ENCODE measurements around the gene MCHR1. TPM values are rescaled to one million over a fixed set of nuclear protein-coding genes. Genes with fewer than 3 reads are reported as not detected.

Gene MCHR1
- not detected in 2 replicates for total RNA-seq (2014; rRNA removed; shearing (Covaris generic); ENCODE audit: low replicate concordance)

- in situ Hi-C loops (cut with HindIII; ENCODE audit: low pct_unique_long_range_greater_than_20kb, low sequenced_read_pairs) = no loop called here
- DNase-seq (ENCODE audit: low read depth) = no peak
These were observed at the start of gene MCHR1 for GRCh38 chr22:40679249-40679963. TSS of gene MCHR1 (plus strand) at chr22:40679484. CDS start at chr22:40679653, 169 bp downstream.

- DNase-seq (ENCODE audit: low read depth) = peak; percentile 39
- in situ Hi-C loops (cut with HindIII; ENCODE audit: low pct_unique_long_range_greater_than_20kb, low sequenced_read_pairs) = loop anchor here (25.0 kb wide), 1 partner anchor 270 kb away; the partner anchor contains the start of gene SGSM3
These were observed 47.4 kb upstream of the MCHR1 start for GRCh38 chr22:40631925-40632324.

GRCh38 chr22:40633036-40633435, 46.2 kb upstream of the MCHR1 start:
- in situ Hi-C loops (cut with HindIII; ENCODE audit: low pct_unique_long_range_greater_than_20kb, low sequenced_read_pairs) = loop anchor here (25.0 kb wide), 1 partner anchor 271 kb away; the partner anchor contains the start of gene SGSM3

GRCh38 chr22:40634119-40634903, 45.0 kb upstream of the MCHR1 start:
- in situ Hi-C loops (cut with HindIII; ENCODE audit: low pct_unique_long_range_greater_than_20kb, low sequenced_read_pairs) = loop anchor here (25.0 kb wide), 1 partner anchor 272 kb away; the partner anchor contains the start of gene SGSM3
- no peak for DNase-seq (ENCODE audit: low read depth)

More at GRCh38 chr22:40633036-40633435, 46.2 kb upstream of the MCHR1 start:
- DNase-seq (ENCODE audit: low read depth) = no peak

- DNase-seq (ENCODE audit: low read depth) = no peak
- in situ Hi-C loops (cut with HindIII; ENCODE audit: low pct_unique_long_range_greater_than_20kb, low sequenced_read_pairs) = loop anchor here (25.0 kb wide), 1 partner anchor 273 kb away; the partner anchor contains the start of gene SGSM3
These were observed 44.0 kb upstream of the MCHR1 start for GRCh38 chr22:40635043-40635939.

- in situ Hi-C loops (cut with HindIII; ENCODE audit: low pct_unique_long_range_greater_than_20kb, low sequenced_read_pairs) = loop anchor here (25.0 kb wide), 1 partner anchor 274 kb away; the partner anchor contains the start of gene SGSM3
These were observed 43.3 kb upstream of the MCHR1 start for GRCh38 chr22:40635940-40636379.

GRCh38 chr22:40636380-40637182, 42.7 kb upstream of the MCHR1 start, which contains the start of gene MRTFA:
TSS of gene MRTFA (minus strand) at chr22:40636719.
- in situ Hi-C loops (cut with HindIII; ENCODE audit: low pct_unique_long_range_greater_than_20kb, low sequenced_read_pairs) = loop anchor here (25.0 kb wide), 1 partner anchor 274 kb away; the partner anchor contains the start of gene SGSM3
- peak; percentile 100 for DNase-seq (ENCODE audit: low read depth)

More at GRCh38 chr22:40635940-40636379, 43.3 kb upstream of the MCHR1 start:
- DNase-seq (ENCODE audit: low read depth) = no peak

GRCh38 chr22:40637183-40638150, 41.8 kb upstream of the MCHR1 start:
- in situ Hi-C loops (cut with HindIII; ENCODE audit: low pct_unique_long_range_greater_than_20kb, low sequenced_read_pairs) = loop anchor here (25.0 kb wide), 1 partner anchor 275 kb away; the partner anchor contains the start of gene SGSM3
- no peak for DNase-seq (ENCODE audit: low read depth)

GRCh38 chr22:40638261-40638660, 41.0 kb upstream of the MCHR1 start:
- no peak for DNase-seq (ENCODE audit: low read depth)
- in situ Hi-C loops (cut with HindIII; ENCODE audit: low pct_unique_long_range_greater_than_20kb, low sequenced_read_pairs) = loop anchor here (25.0 kb wide), 1 partner anchor 276 kb away; the partner anchor contains the start of gene SGSM3

- DNase-seq (ENCODE audit: low read depth) = peak; percentile 73
These were observed 38.0 kb upstream of the MCHR1 start for GRCh38 chr22:40641269-40641668.

GRCh38 chr22:40642316-40642715, 37.0 kb upstream of the MCHR1 start:
- DNase-seq (ENCODE audit: low read depth) = no peak
- in situ Hi-C loops (cut with HindIII; ENCODE audit: low pct_unique_long_range_greater_than_20kb, low sequenced_read_pairs) = loop anchor here (10.0 to 25.0 kb wide), 2 partner anchors 128 to 280 kb away; partner anchors contain the start of gene SGSM3

More at GRCh38 chr22:40641269-40641668, 38.0 kb upstream of the MCHR1 start:
- in situ Hi-C loops (cut with HindIII; ENCODE audit: low pct_unique_long_range_greater_than_20kb, low sequenced_read_pairs) = loop anchor here (10.0 to 25.0 kb wide), 2 partner anchors 126 to 279 kb away; partner anchors contain the start of gene SGSM3

- no peak for DNase-seq (ENCODE audit: low read depth)
- in situ Hi-C loops (cut with HindIII; ENCODE audit: low pct_unique_long_range_greater_than_20kb, low sequenced_read_pairs) = loop anchor here (5.0 to 25.0 kb wide), 3 partner anchors 131 to 283 kb away; partner anchors contain the start of gene SGSM3
These were observed 33.6 kb upstream of the MCHR1 start for GRCh38 chr22:40645579-40646197.

- in situ Hi-C loops (cut with HindIII; ENCODE audit: low pct_unique_long_range_greater_than_20kb, low sequenced_read_pairs) = loop anchor here (5.0 to 25.0 kb wide), 3 partner anchors 134 to 286 kb away; partner anchors contain the start of gene SGSM3
These were observed 30.9 kb upstream of the MCHR1 start for GRCh38 chr22:40648386-40648785.

GRCh38 chr22:40651057-40651456, 28.2 kb upstream of the MCHR1 start:
- no peak for DNase-seq (ENCODE audit: low read depth)
- in situ Hi-C loops (cut with HindIII; ENCODE audit: low pct_unique_long_range_greater_than_20kb, low sequenced_read_pairs) = no loop called here

More at GRCh38 chr22:40648386-40648785, 30.9 kb upstream of the MCHR1 start:
- no peak for DNase-seq (ENCODE audit: low read depth)
